ENCODE data around the gene STOX1. TPM values are rescaled to one million over a fixed set of nuclear protein-coding genes. Genes with fewer than 3 reads are reported as not detected.

Gene STOX1
- total RNA-seq, 1 experiment from 2014 or later = 5.8 TPM

DNA sequence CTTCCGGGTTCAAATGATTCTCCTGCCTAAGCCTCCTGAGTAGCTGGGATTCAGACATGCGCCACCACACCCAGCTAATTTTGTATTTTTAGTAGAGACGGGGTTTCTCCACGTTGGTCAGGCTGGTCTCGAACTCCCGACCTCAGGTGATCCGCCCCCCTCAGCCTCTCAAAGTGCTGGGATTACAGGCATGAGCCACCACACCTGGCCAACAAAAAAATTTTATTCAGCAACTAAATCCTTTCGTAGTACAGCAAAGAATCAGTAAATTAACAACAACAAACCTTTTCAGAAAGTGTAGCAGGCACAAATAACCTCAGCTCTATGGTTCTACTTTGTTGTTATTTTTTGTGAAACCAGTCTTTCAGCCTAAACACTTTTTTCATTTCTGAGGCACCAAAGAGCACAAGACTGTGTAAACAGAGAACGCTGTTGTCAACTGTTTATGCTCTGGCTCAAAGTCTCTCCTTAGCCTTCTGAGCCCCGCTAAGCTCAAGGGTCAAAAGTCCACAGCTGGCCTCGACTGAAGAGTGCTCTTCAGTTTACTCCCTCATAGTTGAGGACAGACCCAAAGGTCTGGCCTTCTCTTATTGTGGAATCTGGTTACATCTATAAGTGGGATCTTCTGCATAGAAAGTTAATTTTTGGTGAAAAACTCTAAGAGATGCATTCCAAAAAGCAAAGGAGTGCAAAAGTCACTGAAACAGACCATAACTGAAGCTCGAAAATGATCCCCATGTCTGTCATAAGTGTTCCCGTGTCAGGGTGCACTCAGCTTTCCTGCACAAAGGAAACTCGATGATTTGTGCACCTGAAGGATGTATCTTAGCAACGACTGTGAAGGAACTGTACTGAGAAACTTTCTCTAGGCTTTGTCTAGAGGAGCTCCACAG is 49.2 kb downstream of the STOX1 start:
- ATAC-seq = no peak
- intact Hi-C loops (cut with micrococcal nuclease; ENCODE audit: unreplicated experiment) = no loop called here
- TF ChIP-seq SIN3A (IDR thresholded peaks at IDR 0.05; ENCODE audit: borderline replicate concordance, insufficient read depth, low read depth, low read length) (no peak), TCF7L2 (IDR thresholded peaks at IDR 0.05; ENCODE audit: low read depth, low read length) (no peak)
- TF ChIP-seq, protein P1, sequence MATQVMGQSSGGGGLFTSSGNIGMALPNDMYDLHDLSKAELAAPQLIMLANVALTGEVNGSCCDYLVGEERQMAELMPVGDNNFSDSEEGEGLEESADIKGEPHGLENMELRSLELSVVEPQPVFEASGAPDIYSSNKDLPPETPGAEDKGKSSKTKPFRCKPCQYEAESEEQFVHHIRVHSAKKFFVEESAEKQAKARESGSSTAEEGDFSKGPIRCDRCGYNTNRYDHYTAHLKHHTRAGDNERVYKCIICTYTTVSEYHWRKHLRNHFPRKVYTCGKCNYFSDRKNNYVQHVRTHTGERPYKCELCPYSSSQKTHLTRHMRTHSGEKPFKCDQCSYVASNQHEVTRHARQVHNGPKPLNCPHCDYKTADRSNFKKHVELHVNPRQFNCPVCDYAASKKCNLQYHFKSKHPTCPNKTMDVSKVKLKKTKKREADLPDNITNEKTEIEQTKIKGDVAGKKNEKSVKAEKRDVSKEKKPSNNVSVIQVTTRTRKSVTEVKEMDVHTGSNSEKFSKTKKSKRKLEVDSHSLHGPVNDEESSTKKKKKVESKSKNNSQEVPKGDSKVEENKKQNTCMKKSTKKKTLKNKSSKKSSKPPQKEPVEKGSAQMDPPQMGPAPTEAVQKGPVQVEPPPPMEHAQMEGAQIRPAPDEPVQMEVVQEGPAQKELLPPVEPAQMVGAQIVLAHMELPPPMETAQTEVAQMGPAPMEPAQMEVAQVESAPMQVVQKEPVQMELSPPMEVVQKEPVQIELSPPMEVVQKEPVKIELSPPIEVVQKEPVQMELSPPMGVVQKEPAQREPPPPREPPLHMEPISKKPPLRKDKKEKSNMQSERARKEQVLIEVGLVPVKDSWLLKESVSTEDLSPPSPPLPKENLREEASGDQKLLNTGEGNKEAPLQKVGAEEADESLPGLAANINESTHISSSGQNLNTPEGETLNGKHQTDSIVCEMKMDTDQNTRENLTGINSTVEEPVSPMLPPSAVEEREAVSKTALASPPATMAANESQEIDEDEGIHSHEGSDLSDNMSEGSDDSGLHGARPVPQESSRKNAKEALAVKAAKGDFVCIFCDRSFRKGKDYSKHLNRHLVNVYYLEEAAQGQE (IDR thresholded peaks at IDR 0.05; ENCODE audit: insufficient read depth in 1 of 2, low read depth in 2 of 2, low read length in 1 of 2) = no peak
- TF ChIP-seq, protein P2, sequence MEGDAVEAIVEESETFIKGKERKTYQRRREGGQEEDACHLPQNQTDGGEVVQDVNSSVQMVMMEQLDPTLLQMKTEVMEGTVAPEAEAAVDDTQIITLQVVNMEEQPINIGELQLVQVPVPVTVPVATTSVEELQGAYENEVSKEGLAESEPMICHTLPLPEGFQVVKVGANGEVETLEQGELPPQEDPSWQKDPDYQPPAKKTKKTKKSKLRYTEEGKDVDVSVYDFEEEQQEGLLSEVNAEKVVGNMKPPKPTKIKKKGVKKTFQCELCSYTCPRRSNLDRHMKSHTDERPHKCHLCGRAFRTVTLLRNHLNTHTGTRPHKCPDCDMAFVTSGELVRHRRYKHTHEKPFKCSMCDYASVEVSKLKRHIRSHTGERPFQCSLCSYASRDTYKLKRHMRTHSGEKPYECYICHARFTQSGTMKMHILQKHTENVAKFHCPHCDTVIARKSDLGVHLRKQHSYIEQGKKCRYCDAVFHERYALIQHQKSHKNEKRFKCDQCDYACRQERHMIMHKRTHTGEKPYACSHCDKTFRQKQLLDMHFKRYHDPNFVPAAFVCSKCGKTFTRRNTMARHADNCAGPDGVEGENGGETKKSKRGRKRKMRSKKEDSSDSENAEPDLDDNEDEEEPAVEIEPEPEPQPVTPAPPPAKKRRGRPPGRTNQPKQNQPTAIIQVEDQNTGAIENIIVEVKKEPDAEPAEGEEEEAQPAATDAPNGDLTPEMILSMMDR (IDR thresholded peaks at IDR 0.05) = no peak
- H3K27ac ChIP-seq (ENCODE audit: low read length) = no peak overlapping the region
- H3K9me3 ChIP-seq (ENCODE audit: control insufficient read depth, insufficient read depth, low read depth, low read length) = no peaks in the 10 kb centered on the region
- no peaks in the 10 kb centered on the region for H3K36me3 ChIP-seq (ENCODE audit: control insufficient read depth, insufficient read depth, low read length)
- H3K4me3 ChIP-seq (ENCODE audit: low read depth in 2 of 2, low read length in 2 of 2) = no peak overlapping the region
- in situ Hi-C loops (cut with HindIII; ENCODE audit: low pct_unique_long_range_greater_than_20kb, low sequenced_read_pairs) = no loop called here
- no TSS peak for BruUV-seq (replicated peaks)
- CTCF ChIA-PET = no interaction called here
- H3K27me3 ChIP-seq (ENCODE audit: control insufficient read depth, insufficient read depth, low read length) = no peaks in the 10 kb centered on the region
- POLR2A ChIA-PET = no interaction called here
- no peak for DNase-seq (ENCODE audit: low read depth, low spot score)
- peaks cover 2% of the 10 kb centered on the region; the same call in 1 of the 2 replicates for H3K4me1 ChIP-seq (ENCODE audit: control insufficient read depth, insufficient read depth, low read length)

DNA sequence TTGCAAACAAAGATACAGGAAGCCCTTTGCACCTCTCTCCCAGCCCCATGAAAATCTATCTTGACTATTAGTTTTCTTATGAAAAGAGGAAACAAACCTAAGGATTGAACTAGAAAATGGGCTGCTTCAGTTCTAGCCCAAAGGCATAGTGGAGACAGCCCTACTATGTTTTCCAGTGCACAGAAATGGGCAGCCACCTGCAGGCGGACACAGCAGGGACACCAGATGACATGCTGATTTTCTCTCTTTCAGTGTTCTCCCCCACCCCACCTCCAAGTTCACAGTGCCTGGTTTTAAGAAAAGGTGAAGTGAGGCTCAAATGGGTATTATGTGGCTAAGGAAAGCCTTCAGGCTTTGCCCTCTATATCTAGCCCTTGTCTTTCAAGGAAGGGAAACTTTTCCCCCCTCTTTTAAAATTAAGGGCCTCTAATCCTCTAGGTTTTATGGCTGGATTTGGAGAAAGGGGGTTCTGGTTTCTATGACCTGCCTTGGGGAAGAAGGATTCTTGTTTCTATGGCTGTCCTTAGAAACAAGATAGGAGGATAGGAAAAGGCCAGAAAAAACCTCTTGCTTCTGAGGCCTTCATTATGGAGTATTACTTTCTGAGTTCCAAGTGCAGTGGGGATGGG is 50.3 kb downstream of the STOX1 start:
- H3K4me3 ChIP-seq (ENCODE audit: low read depth in 2 of 2, low read length in 2 of 2) = no peak overlapping the region
- no peak for DNase-seq (ENCODE audit: low read depth, low spot score)
- ChIA-PET POLR2A (no interaction called here), CTCF (no interaction called here)
- in situ Hi-C loops (cut with HindIII; ENCODE audit: low pct_unique_long_range_greater_than_20kb, low sequenced_read_pairs) = no loop called here
- H3K36me3 ChIP-seq (ENCODE audit: control insufficient read depth, insufficient read depth, low read length) = no peaks in the 10 kb centered on the region
- intact Hi-C loops (cut with micrococcal nuclease; ENCODE audit: unreplicated experiment) = no loop called here
- TF ChIP-seq, protein P2 (IDR thresholded peaks at IDR 0.05) = no peak
- TF ChIP-seq TCF7L2 (IDR thresholded peaks at IDR 0.05; ENCODE audit: low read depth, low read length) = no peak
- no peak for TF ChIP-seq SIN3A (IDR thresholded peaks at IDR 0.05; ENCODE audit: borderline replicate concordance, insufficient read depth, low read depth, low read length)
- TF ChIP-seq, protein P1 (IDR thresholded peaks at IDR 0.05; ENCODE audit: insufficient read depth in 1 of 2, low read depth in 2 of 2, low read length in 1 of 2) = no peak
- TF ChIP-seq POLR2AphosphoS5 (IDR thresholded peaks at IDR 0.05; ENCODE audit: low read depth, low read length) = no peak
- no peak overlapping the region for H3K27ac ChIP-seq (ENCODE audit: low read length)
- H3K4me1 ChIP-seq (ENCODE audit: control insufficient read depth, insufficient read depth, low read length) = no peaks in the 10 kb centered on the region
- BruUV-seq (replicated peaks) = no TSS peak
- H3K27me3 ChIP-seq (ENCODE audit: control insufficient read depth, insufficient read depth, low read length) = no peaks in the 10 kb centered on the region
- ATAC-seq = no peak
- H3K9me3 ChIP-seq (ENCODE audit: control insufficient read depth, insufficient read depth, low read depth, low read length) = no peaks in the 10 kb centered on the region
